ENCODE measurements around the gene AP3S2.

GRCh38 chr15:89835176-89835564, 58.6 kb downstream of the AP3S2 start:
- TF ChIP-seq CTCF (IDR thresholded peaks at IDR 0.05): no peak
- no peak for TF ChIP-seq POLR2A (IDR thresholded peaks at IDR 0.05)
- peak; percentile 79 for TF ChIP-seq POLR2AphosphoS5 (IDR thresholded peaks at IDR 0.05)
